ENCODE data around the gene SMARCB1. TPM values are rescaled to one million over a fixed set of nuclear protein-coding genes. Genes with fewer than 3 reads are reported as not detected.

Gene SMARCB1
- total RNA-seq, 4 donors from 2014 or later, result 39.1 to 64.4 (median 51.6) TPM

- TF ChIP-seq CTCF (IDR thresholded peaks at IDR 0.05), result no peak
- no peaks in the 10 kb centered on the region for H3K4me1 ChIP-seq
- no peak for DNase-seq
- no peaks in the 10 kb centered on the region for H3K36me3 ChIP-seq
- H3K27ac ChIP-seq, result no peak overlapping the region
- H3K9me3 ChIP-seq, result no peaks in the 10 kb centered on the region
- H3K4me3 ChIP-seq, result no peak overlapping the region
- H3K27me3 ChIP-seq, result no peaks in the 10 kb centered on the region
- intact Hi-C loops (cut with DNase I; ENCODE audit: low total_unique reads), result no loop called here
Observed at GRCh38 chr22:23803001-23803819, 16.4 kb downstream of the SMARCB1 start.

- intact Hi-C loops (cut with DNase I; ENCODE audit: low total_unique reads), result no loop called here
- H3K27ac ChIP-seq, result no peak overlapping the region
- no peak overlapping the region for H3K4me3 ChIP-seq
- no peaks in the 10 kb centered on the region for H3K4me1 ChIP-seq
- DNase-seq, result no peak
- H3K9me3 ChIP-seq, result no peaks in the 10 kb centered on the region
- H3K36me3 ChIP-seq, result no peaks in the 10 kb centered on the region
- H3K27me3 ChIP-seq, result no peaks in the 10 kb centered on the region
- no peak for TF ChIP-seq CTCF (IDR thresholded peaks at IDR 0.05)
- TF ChIP-seq POLR2A (IDR thresholded peaks at IDR 0.05), result no peak
Observed at GRCh38 chr22:23804781-23805291, 18.1 kb downstream of the SMARCB1 start.

- Histone ChIP-seq H3K36me3 (no peaks in the 10 kb centered on the region), H3K27ac (no peak overlapping the region)
- intact Hi-C loops (cut with DNase I; ENCODE audit: low total_unique reads), result no loop called here
Observed at GRCh38 chr22:23806837-23807236, 20.1 kb downstream of the SMARCB1 start.

GRCh38 chr22:23812378-23812777 lies 25.6 kb downstream of the SMARCB1 start:
- intact Hi-C loops (cut with DNase I; ENCODE audit: low total_unique reads), result no loop called here
- H3K27me3 ChIP-seq, result no peaks in the 10 kb centered on the region
- no peak for DNase-seq
- no peak overlapping the region for H3K4me3 ChIP-seq
- H3K9me3 ChIP-seq, result no peaks in the 10 kb centered on the region
- no peak for TF ChIP-seq POLR2A (IDR thresholded peaks at IDR 0.05)
- TF ChIP-seq CTCF (IDR thresholded peaks at IDR 0.05), result no peak
- no peaks in the 10 kb centered on the region for H3K4me1 ChIP-seq
- no peaks in the 10 kb centered on the region for H3K36me3 ChIP-seq
- no peak overlapping the region for H3K27ac ChIP-seq

More at GRCh38 chr22:23806837-23807236, 20.1 kb downstream of the SMARCB1 start:
- no peak for DNase-seq
- Histone ChIP-seq H3K4me1 (no peaks in the 10 kb centered on the region), H3K9me3 (no peaks in the 10 kb centered on the region), H3K27me3 (no peaks in the 10 kb centered on the region), H3K4me3 (no peak overlapping the region)
- TF ChIP-seq POLR2A (IDR thresholded peaks at IDR 0.05) (no peak), CTCF (IDR thresholded peaks at IDR 0.05) (no peak)

- no peaks in the 10 kb centered on the region for H3K36me3 ChIP-seq
Observed at GRCh38 chr22:23815541-23816155, 28.9 kb downstream of the SMARCB1 start.

More at GRCh38 chr22:23815541-23816155, 28.9 kb downstream of the SMARCB1 start:
- TF ChIP-seq POLR2A (IDR thresholded peaks at IDR 0.05), result no peak
- no peak for TF ChIP-seq CTCF (IDR thresholded peaks at IDR 0.05)
- no peaks in the 10 kb centered on the region for H3K9me3 ChIP-seq
- H3K4me1 ChIP-seq, result no peaks in the 10 kb centered on the region
- H3K27me3 ChIP-seq, result no peaks in the 10 kb centered on the region
- intact Hi-C loops (cut with DNase I; ENCODE audit: low total_unique reads), result no loop called here
- H3K4me3 ChIP-seq, result no peak overlapping the region
- no peak for DNase-seq
- H3K27ac ChIP-seq, result no peak overlapping the region
